GM21515 (cell line): ENCODE measurements around the gene SMARCA4.
"Not testable (repeated sequence)": the region's sequence is repeated elsewhere in the genome, so short reads cannot be mapped to it uniquely, and the experiment has no call there.

Experiments used
- ATAC-seq: cut with Tn5 transposase; IDR thresholded peaks from one replicate; pipeline ENCODE4 v1.9.1; 2021; ENCODE audit not compliant: unreplicated experiment

The SMARCA4 gene

GRCh38 chr19:10975374-10976130, 14.7 kb downstream of the SMARCA4 start:
- no peak for ATAC-seq

GRCh38 chr19:10976131-10976892, 15.5 kb downstream of the SMARCA4 start:
- no peak for ATAC-seq

GRCh38 chr19:10977742-10978092, 16.9 kb downstream of the SMARCA4 start:
- ATAC-seq = no peak

- no peak for ATAC-seq
These were observed 19.1 kb downstream of the SMARCA4 start for GRCh38 chr19:10979951-10980381.

- ATAC-seq = no peak
These were observed 20.5 kb downstream of the SMARCA4 start for GRCh38 chr19:10981252-10981895.

GRCh38 chr19:10983026-10983425, 22.2 kb downstream of the SMARCA4 start:
- ATAC-seq = no peak

- ATAC-seq = no peak
These were observed 23.4 kb downstream of the SMARCA4 start for GRCh38 chr19:10984166-10984735.

GRCh38 chr19:10985502-10985901, 24.7 kb downstream of the SMARCA4 start:
- no peak for ATAC-seq

- no peak for ATAC-seq
These were observed 25.7 kb downstream of the SMARCA4 start for GRCh38 chr19:10986301-10987127.

- no peak for ATAC-seq
These were observed 26.9 kb downstream of the SMARCA4 start for GRCh38 chr19:10987571-10988297.

- no peak for ATAC-seq
These were observed 27.6 kb downstream of the SMARCA4 start for GRCh38 chr19:10988380-10988779.

GRCh38 chr19:10988921-10989320, 28.1 kb downstream of the SMARCA4 start:
- no peak for ATAC-seq

- ATAC-seq = no peak
These were observed 30.2 kb downstream of the SMARCA4 start for GRCh38 chr19:10991076-10991475.

- ATAC-seq = no peak
These were observed 30.8 kb downstream of the SMARCA4 start for GRCh38 chr19:10991521-10992081.

GRCh38 chr19:10992174-10992573, 31.3 kb downstream of the SMARCA4 start:
- ATAC-seq = not testable (repeated sequence)

GRCh38 chr19:10995926-10996600, 35.2 kb downstream of the SMARCA4 start:
- ATAC-seq = no peak

- no peak for ATAC-seq
These were observed 37.3 kb downstream of the SMARCA4 start for GRCh38 chr19:10998045-10998533.

GRCh38 chr19:10998666-10999065, 37.8 kb downstream of the SMARCA4 start:
- ATAC-seq = no peak

GRCh38 chr19:11005521-11005920, 44.7 kb downstream of the SMARCA4 start:
- ATAC-seq = no peak
